Esophagus squamous epithelium (tissue), 5 donors: ENCODE data around the gene GPN2. TPM values are rescaled to one million over a fixed set of nuclear protein-coding genes. Genes with fewer than 3 reads are reported as not detected.

Source experiments
- DNase-seq: peaks from one replicate; lab custom pipeline; 2025; lab: John Stamatoyannopoulos, UW
- H3K27ac ChIP-seq, 4 donors: fragments of 200-600 bp; sonication (generic); one replicate each; pipeline ENCODE4 v1.5.1; 2016 to 2019; ENCODE audit warnings: mild to moderate bottlenecking in 1 of 4
- H3K27me3 ChIP-seq, 4 donors: fragments of 200-600 bp; sonication (generic); 1 replicate in 3 of 4; 2 replicates in 1 of 4; pipeline versions ENCODE4 v1.5.1 to v1.6.0; 2017 to 2021; ENCODE audit warnings: antibody characterized with exemption in 1 of 4
- H3K36me3 ChIP-seq, 3 donors: fragments of 200-600 bp; sonication (generic); one replicate each; pipeline ENCODE4 v1.5.1; 2016 to 2019
- H3K4me1 ChIP-seq, 3 donors: fragments of 200-600 bp; sonication (generic); one replicate each; pipeline ENCODE4 v1.5.1; 2017 to 2019
- H3K4me3 ChIP-seq, 4 donors: fragments of 200-600 bp; sonication (generic); 1 replicate in 3 of 4; 2 replicates in 1 of 4; pipeline ENCODE4 v1.5.1; 2016 to 2019; ENCODE audit warnings: mild to moderate bottlenecking in 2 of 4, moderate library complexity in 1 of 4
- H3K9me3 ChIP-seq, 3 donors: fragments of 200-600 bp; sonication (generic); one replicate each; pipeline ENCODE4 v1.5.1; 2016 to 2019
- CTCF ChIP-seq, 6 experiments: fragments of 450-650 bp in 4 of 6; fragments of 200-600 bp in 2 of 6; sonication (generic) in 2 of 6; IDR thresholded peaks; one replicate each; pipeline ENCODE4 v1.5.1; 2016 to 2019; ENCODE audit warnings: antibody characterized with exemption in 6 of 6, mild to moderate bottlenecking in 4 of 6, moderate library complexity in 4 of 6
- POLR2A ChIP-seq, 4 donors: fragments of 450-650 bp; IDR thresholded peaks; one replicate each; pipeline ENCODE4 v1.6.1; 2017; ENCODE audit warnings: antibody characterized with exemption in 4 of 4, mild to moderate bottlenecking in 4 of 4, moderate library complexity in 3 of 4
- WGBS, 2 donors: methylation state at CpG; one replicate each; pipeline ENCODE4 v1.1.5; 2018; 5-methylcytosine and 5-hydroxymethylcytosine counted together
- intact Hi-C: fragments of 100-400 bp; cut with DNase I; formaldehyde crosslinking; loops from one replicate; pipeline ENCODE4 v1.15.0; 2022
- total RNA-seq, 4 donors: library from RNA; depleted of rRNA; stranded (reverse); fragments of >200 nt; gene quantifications; one replicate each; pipeline ENCODE4 v1.1.0, GENCODE V29; 2016
- donor health status: DM: yes; HTN: yes; CAD: no.

The GPN2 gene
- total RNA-seq, 4 donors from 2014 or later = 4.9 to 10.8 (median 9.4) TPM

GRCh38 chr1:26856604-26857469 is 33.2 kb downstream of the GPN2 start:
- Histone ChIP-seq H3K4me3 (peak overlapping the region in 1 of 4 donors; percentile 0), H3K36me3 (peaks cover 18 to 42% (median 20%) of the 10 kb centered on the region in 3 donors), H3K27me3 (no peaks in the 10 kb centered on the region), H3K9me3 (no peaks in the 10 kb centered on the region), H3K4me1 (peaks cover 28 to 96% (median 60%) of the 10 kb centered on the region in 3 donors), H3K27ac (peak overlapping the region; percentile 91 to 100 (median 98))
- TF ChIP-seq CTCF (IDR thresholded peaks at IDR 0.05) (peak in 1 of 6 experiments; percentile 2), POLR2A (IDR thresholded peaks at IDR 0.05) (peak in 1 of 4 donors; percentile 13)
- WGBS, 2 donors = 51 to 62% methylated on average over 11 to 15 of the region's 21 CpGs
- DNase-seq = no peak
- intact Hi-C loops = no loop called here

- peak overlapping the region; percentile 91 to 100 (median 98) for H3K27ac ChIP-seq
- no peaks in the 10 kb centered on the region for H3K27me3 ChIP-seq
- H3K4me1 ChIP-seq = peaks cover 28 to 96% (median 60%) of the 10 kb centered on the region in 3 donors
- no peaks in the 10 kb centered on the region for H3K9me3 ChIP-seq
- 50 to 85% methylated on average over 1 to 7 of the region's 11 CpGs for WGBS, 2 donors
- DNase-seq = no peak
- TF ChIP-seq POLR2A (IDR thresholded peaks at IDR 0.05) (no peak), CTCF (IDR thresholded peaks at IDR 0.05) (no peak)
- H3K36me3 ChIP-seq = peaks cover 24 to 49% (median 26%) of the 10 kb centered on the region in 3 donors
- intact Hi-C loops = no loop called here
- no peak overlapping the region for H3K4me3 ChIP-seq
Observed at GRCh38 chr1:26856181-26856580, 33.9 kb downstream of the GPN2 start.

- TF ChIP-seq CTCF (IDR thresholded peaks at IDR 0.05) (no peak), POLR2A (IDR thresholded peaks at IDR 0.05) (no peak)
- no peaks in the 10 kb centered on the region for H3K9me3 ChIP-seq
- peak overlapping the region; percentile 91 to 100 (median 98) for H3K27ac ChIP-seq
- DNase-seq = no peak
- peaks cover 29 to 54% (median 32%) of the 10 kb centered on the region in 3 donors for H3K36me3 ChIP-seq
- peaks cover 28 to 96% (median 64%) of the 10 kb centered on the region in 3 donors for H3K4me1 ChIP-seq
- 72 to 94% methylated on average over 3 to 4 of the region's 4 CpGs for WGBS, 2 donors
- H3K27me3 ChIP-seq = no peaks in the 10 kb centered on the region
- H3K4me3 ChIP-seq = no peak overlapping the region
- intact Hi-C loops = no loop called here
Observed at GRCh38 chr1:26855636-26856035, 34.4 kb downstream of the GPN2 start.

GRCh38 chr1:26854906-26855305 is 35.2 kb downstream of the GPN2 start:
- TF ChIP-seq CTCF (IDR thresholded peaks at IDR 0.05) (no peak), POLR2A (IDR thresholded peaks at IDR 0.05) (peak in 1 of 4 donors; percentile 13)
- Histone ChIP-seq H3K36me3 (peaks cover 35 to 61% (median 39%) of the 10 kb centered on the region in 3 donors), H3K27ac (peak overlapping the region; percentile 91 to 100 (median 98)), H3K4me1 (peaks cover 28 to 96% (median 71%) of the 10 kb centered on the region in 3 donors), H3K4me3 (no peak overlapping the region), H3K27me3 (no peaks in the 10 kb centered on the region), H3K9me3 (no peaks in the 10 kb centered on the region)
- 23 to 40% methylated on average over 3 of the region's 5 CpGs for WGBS, 2 donors
- no peak for DNase-seq
- intact Hi-C loops = no loop called here

- TF ChIP-seq POLR2A (IDR thresholded peaks at IDR 0.05) = no peak
- TF ChIP-seq CTCF (IDR thresholded peaks at IDR 0.05) = no peak
- Histone ChIP-seq H3K27me3 (no peaks in the 10 kb centered on the region), H3K4me3 (no peak overlapping the region), H3K4me1 (peaks cover 30 to 96% (median 82%) of the 10 kb centered on the region in 3 donors), H3K9me3 (no peaks in the 10 kb centered on the region), H3K36me3 (peaks cover 37 to 74% (median 39%) of the 10 kb centered on the region in 3 donors), H3K27ac (peak overlapping the region; percentile 91 to 100 (median 98))
- no peak for DNase-seq
- intact Hi-C loops = no loop called here
- WGBS, 2 donors = 67 to 100% methylated on average over 5 of the region's 10 CpGs
Observed at GRCh38 chr1:26853600-26853999, 36.5 kb downstream of the GPN2 start.
